Nephron progenitor cell (in vitro differentiated cells): Measurements from ENCODE around the gene PI4KA.

ENCODE experiments used
- DNase-seq: peaks from one replicate; pipeline ENCODE4 v3.0.0; 2021
- H3K27ac Mint-ChIP-seq: 2 replicates; pipeline ENCODE4 v1.8.0; 2021; ENCODE audit warnings: mild to moderate bottlenecking, moderate library complexity, mixed read lengths
- H3K27me3 Mint-ChIP-seq: 2 replicates; pipeline ENCODE4 v1.8.0; 2021; ENCODE audit warnings: mild to moderate bottlenecking, low read depth, mixed read lengths; ENCODE audit not compliant: poor library complexity
- H3K36me3 Mint-ChIP-seq: 2 replicates; pipeline ENCODE4 v1.8.0; 2021; ENCODE audit warnings: low read depth, mixed read lengths
- H3K4me1 Mint-ChIP-seq: 2 replicates; pipeline ENCODE4 v1.8.0; 2021; ENCODE audit warnings: mixed read lengths
- H3K4me3 Mint-ChIP-seq: 2 replicates; pipeline ENCODE4 v1.8.0; 2021; ENCODE audit warnings: mild to moderate bottlenecking, moderate library complexity, mixed read lengths
- H3K9me3 Mint-ChIP-seq: 2 replicates; pipeline ENCODE4 v1.8.0; 2021; ENCODE audit warnings: mild to moderate bottlenecking, moderate library complexity, mixed read lengths
- TF ChIP-seq, protein P1 (sequence below): fragments of 200-600 bp; sonication (generic); IDR thresholded peaks from 2 replicates; pipeline ENCODE4 v1.5.0; 2021; ENCODE audit warnings: antibody characterized with exemption

The PI4KA gene

DNA sequence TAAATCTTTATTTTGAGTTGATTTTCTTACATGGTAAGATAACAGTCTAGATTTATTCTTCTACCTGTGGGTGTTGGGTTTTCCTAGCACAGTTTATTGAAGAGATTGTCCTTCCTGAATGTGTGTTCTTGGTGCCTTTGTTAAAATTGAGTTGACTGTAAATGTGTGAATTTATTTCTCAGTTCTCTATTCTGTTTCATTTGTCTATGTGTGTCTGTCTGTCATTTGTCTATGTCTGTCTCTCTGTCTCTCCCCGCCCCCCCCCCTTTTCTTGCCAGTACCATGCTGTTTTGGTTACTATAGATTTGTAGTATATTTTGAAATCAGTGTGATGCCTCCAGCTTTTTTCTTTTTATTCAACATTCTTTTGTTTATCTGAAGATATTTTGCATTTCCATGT, 199.4 kb downstream of the PI4KA start:
- no peak overlapping the region for H3K4me3 Mint-ChIP-seq
- peaks cover 22% of the 10 kb centered on the region for H3K9me3 Mint-ChIP-seq
- peaks cover 5% of the 10 kb centered on the region for H3K36me3 Mint-ChIP-seq
- no peak overlapping the region for H3K27ac Mint-ChIP-seq
- DNase-seq, result no peak
- no peaks in the 10 kb centered on the region for H3K4me1 Mint-ChIP-seq
- peaks cover 65% of the 10 kb centered on the region for H3K27me3 Mint-ChIP-seq
- TF ChIP-seq, protein P1, sequence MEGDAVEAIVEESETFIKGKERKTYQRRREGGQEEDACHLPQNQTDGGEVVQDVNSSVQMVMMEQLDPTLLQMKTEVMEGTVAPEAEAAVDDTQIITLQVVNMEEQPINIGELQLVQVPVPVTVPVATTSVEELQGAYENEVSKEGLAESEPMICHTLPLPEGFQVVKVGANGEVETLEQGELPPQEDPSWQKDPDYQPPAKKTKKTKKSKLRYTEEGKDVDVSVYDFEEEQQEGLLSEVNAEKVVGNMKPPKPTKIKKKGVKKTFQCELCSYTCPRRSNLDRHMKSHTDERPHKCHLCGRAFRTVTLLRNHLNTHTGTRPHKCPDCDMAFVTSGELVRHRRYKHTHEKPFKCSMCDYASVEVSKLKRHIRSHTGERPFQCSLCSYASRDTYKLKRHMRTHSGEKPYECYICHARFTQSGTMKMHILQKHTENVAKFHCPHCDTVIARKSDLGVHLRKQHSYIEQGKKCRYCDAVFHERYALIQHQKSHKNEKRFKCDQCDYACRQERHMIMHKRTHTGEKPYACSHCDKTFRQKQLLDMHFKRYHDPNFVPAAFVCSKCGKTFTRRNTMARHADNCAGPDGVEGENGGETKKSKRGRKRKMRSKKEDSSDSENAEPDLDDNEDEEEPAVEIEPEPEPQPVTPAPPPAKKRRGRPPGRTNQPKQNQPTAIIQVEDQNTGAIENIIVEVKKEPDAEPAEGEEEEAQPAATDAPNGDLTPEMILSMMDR, result no peak

DNA sequence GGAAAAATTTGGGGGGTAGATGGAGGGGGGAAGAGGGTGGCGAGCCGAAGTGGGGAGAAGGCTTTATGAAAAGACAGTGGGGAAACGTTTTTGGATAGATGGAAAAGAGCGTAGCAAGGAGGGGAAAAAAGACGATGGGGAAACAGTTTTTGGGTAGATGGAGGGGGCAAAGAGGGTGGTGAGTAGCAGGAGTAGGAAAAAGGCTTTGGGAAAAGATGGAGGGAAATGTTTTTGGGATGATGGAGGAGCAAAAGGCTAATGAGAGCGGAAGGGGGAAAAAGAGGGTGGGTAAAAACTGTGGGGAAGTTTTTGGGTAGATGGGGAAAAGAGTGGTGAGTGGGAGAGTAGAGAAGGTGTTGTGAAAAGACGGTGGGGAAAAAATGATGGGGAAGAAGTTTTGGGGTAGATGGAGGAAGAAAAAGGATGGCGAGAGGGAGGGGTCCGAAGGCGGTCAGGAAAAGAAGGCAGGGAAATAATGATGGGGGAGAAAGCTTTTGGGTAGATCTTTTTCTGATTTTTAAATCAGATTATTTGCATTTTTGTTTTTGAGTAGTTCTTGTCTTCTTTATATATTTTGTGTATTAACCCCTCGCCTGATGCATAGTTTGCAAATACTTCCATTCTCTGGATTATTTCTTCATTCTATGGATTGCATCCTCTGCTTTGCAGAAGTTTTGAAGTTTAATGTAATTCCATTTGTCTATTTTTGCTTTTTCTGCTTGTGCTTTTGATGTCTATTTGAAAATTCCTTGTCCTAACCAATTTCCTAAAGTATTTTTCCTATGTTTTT, 200.0 kb downstream of the PI4KA start:
- TF ChIP-seq, protein P1, result no peak
- Mint-ChIP-seq H3K36me3 (peaks cover 5% of the 10 kb centered on the region), H3K9me3 (peaks cover 21% of the 10 kb centered on the region), H3K27me3 (peaks cover 61% of the 10 kb centered on the region), H3K4me1 (no peaks in the 10 kb centered on the region), H3K27ac (no peak overlapping the region), H3K4me3 (no peak overlapping the region)
- DNase-seq, result no peak

DNA sequence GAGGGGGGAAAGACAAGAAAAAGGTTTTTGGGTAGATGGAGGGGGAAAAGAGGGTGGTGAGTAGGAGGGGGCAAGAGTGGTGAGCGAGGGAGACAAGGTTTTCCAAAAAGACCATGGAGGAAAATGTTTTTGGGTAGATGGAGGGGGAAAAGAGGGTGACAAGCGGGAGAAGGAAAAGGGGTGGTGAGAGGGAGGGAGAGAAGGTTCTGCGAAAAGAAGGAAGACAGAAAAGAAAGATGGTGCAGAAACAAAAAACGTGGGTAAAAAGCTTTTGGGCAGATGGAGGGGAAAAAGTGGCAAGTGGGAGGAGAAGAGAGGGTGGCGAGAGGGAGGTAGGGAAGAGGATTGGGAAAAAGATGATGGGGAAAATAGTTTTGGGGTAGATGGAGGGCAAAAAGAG, 200.6 kb downstream of the PI4KA start:
- Mint-ChIP-seq H3K36me3 (no peaks in the 10 kb centered on the region), H3K27me3 (peaks cover 56% of the 10 kb centered on the region), H3K27ac (no peak overlapping the region), H3K4me1 (no peaks in the 10 kb centered on the region), H3K9me3 (peaks cover 15% of the 10 kb centered on the region), H3K4me3 (no peak overlapping the region)
- TF ChIP-seq, protein P1, result no peak
- no peak for DNase-seq
